ENCODE measurements around the gene RERE. TPM values are rescaled to one million over a fixed set of nuclear protein-coding genes. Genes with fewer than 3 reads are reported as not detected.

The RERE gene
- polyA plus RNA-seq, 2 donors = 14.0 to 24.4 TPM

GRCh38 chr1:8590721-8591351, 226.6 kb downstream of the RERE start:
- Histone ChIP-seq H3K9me3 (ENCODE audit: control insufficient read depth in 2 of 2, insufficient read depth in 1 of 2, low read depth in 1 of 2, low read length in 1 of 2) (no peaks in the 10 kb centered on the region), H3K36me3 (ENCODE audit: control insufficient read depth in 2 of 2, insufficient read depth in 2 of 2, low read length in 1 of 2) (no peaks in the 10 kb centered on the region), H3K4me1 (ENCODE audit: control insufficient read depth in 2 of 2, insufficient read depth in 2 of 2, low read length in 1 of 2) (no peaks in the 10 kb centered on the region), H3K27me3 (ENCODE audit: control insufficient read depth in 1 of 2, insufficient read depth in 2 of 2, low read length in 2 of 2) (no peaks in the 10 kb centered on the region), H3K4me3 (ENCODE audit: low read depth in 1 of 2, low read length in 2 of 2) (no peak overlapping the region), H3K27ac (ENCODE audit: low read depth in 2 of 2, low read length in 1 of 2) (no peak overlapping the region)
- WGBS, 2 donors = 58 to 63% methylated on average over 6 of the region's 6 CpGs

DNA sequence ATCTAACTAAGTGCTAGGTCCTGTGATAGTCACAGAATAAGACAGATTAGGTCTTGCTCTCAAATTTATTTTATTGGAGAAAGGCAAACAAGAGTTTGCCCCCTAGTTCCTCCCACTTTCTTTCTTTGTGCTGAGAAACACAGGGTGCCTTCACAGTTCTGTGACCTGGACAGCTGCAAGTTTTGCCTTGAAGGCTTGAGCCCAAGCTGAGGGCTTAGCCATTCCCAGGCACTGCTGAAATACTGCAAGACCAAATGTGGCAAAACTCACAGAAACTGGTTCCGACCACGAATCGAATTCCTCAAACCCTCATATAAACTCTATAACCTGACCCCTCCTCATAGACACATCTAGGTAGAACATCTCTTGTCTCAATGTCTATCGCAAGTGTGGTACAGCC, 227.9 kb downstream of the RERE start:
- H3K9me3 ChIP-seq (ENCODE audit: control insufficient read depth in 2 of 2, insufficient read depth in 1 of 2, low read depth in 1 of 2, low read length in 1 of 2) = no peaks in the 10 kb centered on the region
- WGBS, 2 donors = 80 to 92% methylated on average over 4 of the region's 4 CpGs
- no peaks in the 10 kb centered on the region for H3K27me3 ChIP-seq (ENCODE audit: control insufficient read depth in 1 of 2, insufficient read depth in 2 of 2, low read length in 2 of 2)
- H3K36me3 ChIP-seq (ENCODE audit: control insufficient read depth in 2 of 2, insufficient read depth in 2 of 2, low read length in 1 of 2) = no peaks in the 10 kb centered on the region
- H3K4me1 ChIP-seq (ENCODE audit: control insufficient read depth in 2 of 2, insufficient read depth in 2 of 2, low read length in 1 of 2) = no peaks in the 10 kb centered on the region
- H3K4me3 ChIP-seq (ENCODE audit: low read depth in 1 of 2, low read length in 2 of 2) = no peak overlapping the region
- H3K27ac ChIP-seq (ENCODE audit: low read depth in 2 of 2, low read length in 1 of 2) = no peak overlapping the region

GRCh38 chr1:8587784-8588183, 229.7 kb downstream of the RERE start:
- Histone ChIP-seq H3K36me3 (ENCODE audit: control insufficient read depth in 2 of 2, insufficient read depth in 2 of 2, low read length in 1 of 2) (no peaks in the 10 kb centered on the region), H3K9me3 (ENCODE audit: control insufficient read depth in 2 of 2, insufficient read depth in 1 of 2, low read depth in 1 of 2, low read length in 1 of 2) (no peaks in the 10 kb centered on the region), H3K27me3 (ENCODE audit: control insufficient read depth in 1 of 2, insufficient read depth in 2 of 2, low read length in 2 of 2) (no peaks in the 10 kb centered on the region), H3K4me3 (ENCODE audit: low read depth in 1 of 2, low read length in 2 of 2) (no peak overlapping the region), H3K27ac (ENCODE audit: low read depth in 2 of 2, low read length in 1 of 2) (no peak overlapping the region), H3K4me1 (ENCODE audit: control insufficient read depth in 2 of 2, insufficient read depth in 2 of 2, low read length in 1 of 2) (no peaks in the 10 kb centered on the region)
- 80 to 82% methylated on average over 5 of the region's 5 CpGs for WGBS, 2 donors

GRCh38 chr1:8586438-8586837, 231.0 kb downstream of the RERE start:
- WGBS, 2 donors = 76 to 78% methylated on average over 1 of the region's 1 CpG
- no peak overlapping the region for H3K4me3 ChIP-seq (ENCODE audit: low read depth in 1 of 2, low read length in 2 of 2)

DNA sequence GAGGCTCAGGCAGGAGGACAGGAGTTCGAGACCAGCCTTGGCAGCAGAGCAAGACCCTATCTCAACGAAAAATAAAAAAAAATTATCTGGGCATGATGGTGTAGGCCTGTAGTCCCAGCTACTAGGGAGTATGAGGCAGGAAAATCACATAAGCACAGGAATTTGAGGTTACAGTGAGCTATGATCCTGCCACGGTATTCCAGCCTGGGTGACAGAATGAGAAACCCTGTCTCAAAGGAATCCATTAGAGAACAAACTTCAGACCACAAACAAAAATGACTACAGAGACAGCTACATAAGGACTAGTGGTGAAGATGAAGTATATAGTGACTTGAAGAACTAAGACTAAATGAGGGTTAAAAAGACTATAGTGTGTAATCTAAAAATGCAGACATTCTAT, 233.1 kb downstream of the RERE start:
- 81 to 91% methylated on average over 3 of the region's 3 CpGs for WGBS, 2 donors
- Histone ChIP-seq H3K4me3 (ENCODE audit: low read depth in 1 of 2, low read length in 2 of 2) (no peak overlapping the region), H3K9me3 (ENCODE audit: control insufficient read depth in 2 of 2, insufficient read depth in 1 of 2, low read depth in 1 of 2, low read length in 1 of 2) (no peaks in the 10 kb centered on the region), H3K27ac (ENCODE audit: low read depth in 2 of 2, low read length in 1 of 2) (no peak overlapping the region), H3K4me1 (ENCODE audit: control insufficient read depth in 2 of 2, insufficient read depth in 2 of 2, low read length in 1 of 2) (no peaks in the 10 kb centered on the region), H3K36me3 (ENCODE audit: control insufficient read depth in 2 of 2, insufficient read depth in 2 of 2, low read length in 1 of 2) (no peaks in the 10 kb centered on the region), H3K27me3 (ENCODE audit: control insufficient read depth in 1 of 2, insufficient read depth in 2 of 2, low read length in 2 of 2) (no peaks in the 10 kb centered on the region)

More at GRCh38 chr1:8586438-8586837, 231.0 kb downstream of the RERE start:
- H3K9me3 ChIP-seq (ENCODE audit: control insufficient read depth in 2 of 2, insufficient read depth in 1 of 2, low read depth in 1 of 2, low read length in 1 of 2) = no peaks in the 10 kb centered on the region
- H3K36me3 ChIP-seq (ENCODE audit: control insufficient read depth in 2 of 2, insufficient read depth in 2 of 2, low read length in 1 of 2) = no peaks in the 10 kb centered on the region
- no peak overlapping the region for H3K27ac ChIP-seq (ENCODE audit: low read depth in 2 of 2, low read length in 1 of 2)
- no peaks in the 10 kb centered on the region for H3K4me1 ChIP-seq (ENCODE audit: control insufficient read depth in 2 of 2, insufficient read depth in 2 of 2, low read length in 1 of 2)
- H3K27me3 ChIP-seq (ENCODE audit: control insufficient read depth in 1 of 2, insufficient read depth in 2 of 2, low read length in 2 of 2) = no peaks in the 10 kb centered on the region

GRCh38 chr1:8583031-8583430, 234.4 kb downstream of the RERE start:
- Histone ChIP-seq H3K27ac (ENCODE audit: low read depth in 2 of 2, low read length in 1 of 2) (no peak overlapping the region), H3K27me3 (ENCODE audit: control insufficient read depth in 1 of 2, insufficient read depth in 2 of 2, low read length in 2 of 2) (no peaks in the 10 kb centered on the region), H3K36me3 (ENCODE audit: control insufficient read depth in 2 of 2, insufficient read depth in 2 of 2, low read length in 1 of 2) (no peaks in the 10 kb centered on the region), H3K9me3 (ENCODE audit: control insufficient read depth in 2 of 2, insufficient read depth in 1 of 2, low read depth in 1 of 2, low read length in 1 of 2) (no peaks in the 10 kb centered on the region), H3K4me3 (ENCODE audit: low read depth in 1 of 2, low read length in 2 of 2) (no peak overlapping the region), H3K4me1 (ENCODE audit: control insufficient read depth in 2 of 2, insufficient read depth in 2 of 2, low read length in 1 of 2) (no peaks in the 10 kb centered on the region)
- 91 to 92% methylated on average over 3 of the region's 3 CpGs for WGBS, 2 donors

DNA sequence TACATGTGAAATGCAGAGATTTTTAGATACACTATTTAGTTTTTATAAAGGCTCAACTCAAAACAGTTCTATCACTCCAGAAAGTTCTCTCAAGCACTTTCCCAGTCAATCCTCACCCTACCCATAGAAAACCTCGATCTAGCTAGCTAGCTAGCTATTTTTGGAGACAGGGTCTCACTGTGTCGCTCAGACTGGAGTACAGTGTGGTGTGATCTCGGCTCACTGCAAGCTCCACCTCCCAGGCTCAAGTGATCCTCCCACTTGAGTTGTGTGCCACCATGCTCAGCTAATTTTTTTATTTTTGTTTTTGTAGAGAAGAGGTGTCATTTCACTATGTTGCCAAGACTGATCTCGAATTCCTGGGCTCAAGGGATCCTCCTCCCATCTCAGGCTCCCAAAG, 236.9 kb downstream of the RERE start:
- no peak overlapping the region for H3K27ac ChIP-seq (ENCODE audit: low read depth in 2 of 2, low read length in 1 of 2)
- no peaks in the 10 kb centered on the region for H3K36me3 ChIP-seq (ENCODE audit: control insufficient read depth in 2 of 2, insufficient read depth in 2 of 2, low read length in 1 of 2)
- H3K4me1 ChIP-seq (ENCODE audit: control insufficient read depth in 2 of 2, insufficient read depth in 2 of 2, low read length in 1 of 2) = no peaks in the 10 kb centered on the region
- H3K4me3 ChIP-seq (ENCODE audit: low read depth in 1 of 2, low read length in 2 of 2) = no peak overlapping the region
- H3K9me3 ChIP-seq (ENCODE audit: control insufficient read depth in 2 of 2, insufficient read depth in 1 of 2, low read depth in 1 of 2, low read length in 1 of 2) = no peaks in the 10 kb centered on the region
- no peaks in the 10 kb centered on the region for H3K27me3 ChIP-seq (ENCODE audit: control insufficient read depth in 1 of 2, insufficient read depth in 2 of 2, low read length in 2 of 2)
- 81 to 82% methylated on average over 4 of the region's 4 CpGs for WGBS, 2 donors

- no peaks in the 10 kb centered on the region for H3K4me1 ChIP-seq (ENCODE audit: control insufficient read depth in 2 of 2, insufficient read depth in 2 of 2, low read length in 1 of 2)
- 91 to 95% methylated on average over 5 of the region's 5 CpGs for WGBS, 2 donors
- no peaks in the 10 kb centered on the region for H3K27me3 ChIP-seq (ENCODE audit: control insufficient read depth in 1 of 2, insufficient read depth in 2 of 2, low read length in 2 of 2)
- no peaks in the 10 kb centered on the region for H3K9me3 ChIP-seq (ENCODE audit: control insufficient read depth in 2 of 2, insufficient read depth in 1 of 2, low read depth in 1 of 2, low read length in 1 of 2)
- no peak overlapping the region for H3K27ac ChIP-seq (ENCODE audit: low read depth in 2 of 2, low read length in 1 of 2)
- no peak overlapping the region for H3K4me3 ChIP-seq (ENCODE audit: low read depth in 1 of 2, low read length in 2 of 2)
- no peaks in the 10 kb centered on the region for H3K36me3 ChIP-seq (ENCODE audit: control insufficient read depth in 2 of 2, insufficient read depth in 2 of 2, low read length in 1 of 2)
Observed at GRCh38 chr1:8578936-8579335, 238.5 kb downstream of the RERE start.

DNA sequence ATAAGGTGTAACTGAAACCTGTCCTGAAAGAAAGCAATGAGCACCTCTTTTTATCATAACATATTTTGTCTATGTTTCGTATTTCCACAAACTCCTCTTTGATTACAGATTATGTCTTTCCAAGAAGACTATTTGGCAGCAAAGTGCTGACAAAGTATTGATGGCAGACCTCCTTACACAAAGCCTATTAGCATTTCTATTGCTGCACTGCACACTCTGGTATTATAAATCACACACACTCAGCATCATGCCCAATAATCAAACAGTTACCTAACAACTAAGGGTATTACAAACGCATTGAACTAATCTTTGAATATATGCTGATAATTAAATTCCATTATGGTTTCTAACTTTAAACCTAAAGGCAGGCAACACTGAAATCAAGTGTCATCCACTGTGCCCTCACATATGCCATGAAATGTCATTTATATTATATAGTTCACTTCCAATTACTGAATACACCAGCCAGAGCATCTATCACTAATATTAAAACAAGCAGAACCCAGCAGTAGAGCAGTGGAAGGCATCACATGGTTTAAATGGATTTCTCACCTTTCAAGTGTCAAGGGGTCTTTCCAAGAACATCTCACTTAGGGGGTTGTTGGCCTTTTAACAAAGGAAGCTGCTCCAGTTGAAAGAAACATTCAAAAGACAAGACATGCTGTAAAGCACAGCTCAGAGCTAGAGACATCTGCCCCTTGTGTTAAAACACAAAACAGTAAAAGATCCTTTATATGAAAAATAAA, 239.1 kb downstream of the RERE start:
- Histone ChIP-seq H3K27ac (ENCODE audit: low read depth in 2 of 2, low read length in 1 of 2) (no peak overlapping the region), H3K4me3 (ENCODE audit: low read depth in 1 of 2, low read length in 2 of 2) (no peak overlapping the region), H3K27me3 (ENCODE audit: control insufficient read depth in 1 of 2, insufficient read depth in 2 of 2, low read length in 2 of 2) (no peaks in the 10 kb centered on the region), H3K36me3 (ENCODE audit: control insufficient read depth in 2 of 2, insufficient read depth in 2 of 2, low read length in 1 of 2) (no peaks in the 10 kb centered on the region), H3K9me3 (ENCODE audit: control insufficient read depth in 2 of 2, insufficient read depth in 1 of 2, low read depth in 1 of 2, low read length in 1 of 2) (no peaks in the 10 kb centered on the region), H3K4me1 (ENCODE audit: control insufficient read depth in 2 of 2, insufficient read depth in 2 of 2, low read length in 1 of 2) (no peaks in the 10 kb centered on the region)
- 89 to 94% methylated on average over 2 of the region's 2 CpGs for WGBS, 2 donors

DNA sequence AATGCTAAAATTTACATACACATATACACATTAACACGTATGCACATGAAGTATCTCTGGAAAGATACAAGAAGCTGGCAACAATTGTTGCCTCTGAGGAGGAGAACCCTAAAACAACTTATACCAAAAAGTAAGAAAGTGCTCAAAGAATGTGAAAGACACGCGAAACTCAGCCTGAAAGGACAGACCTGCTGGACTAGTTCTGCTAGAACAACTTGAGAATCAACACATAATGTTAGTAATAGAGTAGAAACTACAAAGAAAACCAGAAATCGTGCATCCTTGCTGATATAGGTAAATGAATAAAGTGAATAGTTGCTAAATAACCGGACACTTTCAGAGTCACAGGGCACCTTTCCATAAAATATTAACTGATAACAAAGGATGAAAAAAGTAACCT, 242.5 kb downstream of the RERE start:
- WGBS, 2 donors = 56 to 57% methylated on average over 5 of the region's 5 CpGs
- Histone ChIP-seq H3K4me3 (ENCODE audit: low read depth in 1 of 2, low read length in 2 of 2) (no peak overlapping the region), H3K36me3 (ENCODE audit: control insufficient read depth in 2 of 2, insufficient read depth in 2 of 2, low read length in 1 of 2) (no peaks in the 10 kb centered on the region), H3K27me3 (ENCODE audit: control insufficient read depth in 1 of 2, insufficient read depth in 2 of 2, low read length in 2 of 2) (no peaks in the 10 kb centered on the region), H3K9me3 (ENCODE audit: control insufficient read depth in 2 of 2, insufficient read depth in 1 of 2, low read depth in 1 of 2, low read length in 1 of 2) (no peaks in the 10 kb centered on the region), H3K4me1 (ENCODE audit: control insufficient read depth in 2 of 2, insufficient read depth in 2 of 2, low read length in 1 of 2) (no peaks in the 10 kb centered on the region), H3K27ac (ENCODE audit: low read depth in 2 of 2, low read length in 1 of 2) (no peak overlapping the region)
